CD4-positive, alpha-beta T cell treated with Interleukin-17A for 4 hours (primary cell): ENCODE measurements around the gene RGS3.

Source experiments
- DNase-seq: peaks from one replicate; pipeline ENCODE4 v3.0.0-alpha.2; 2020; ENCODE audit warnings: mixed read lengths

Gene RGS3

GRCh38 chr9:113574441-113575262 lies 111.1 kb downstream of the RGS3 start:
- DNase-seq: no peak

- no peak for DNase-seq
Measured at GRCh38 chr9:113577525-113578261, 114.2 kb downstream of the RGS3 start.

- DNase-seq: no peak
Measured at GRCh38 chr9:113578279-113578865, 114.8 kb downstream of the RGS3 start.

GRCh38 chr9:113578882-113579282 lies 115.4 kb downstream of the RGS3 start:
- DNase-seq: peak; percentile 86

DNA sequence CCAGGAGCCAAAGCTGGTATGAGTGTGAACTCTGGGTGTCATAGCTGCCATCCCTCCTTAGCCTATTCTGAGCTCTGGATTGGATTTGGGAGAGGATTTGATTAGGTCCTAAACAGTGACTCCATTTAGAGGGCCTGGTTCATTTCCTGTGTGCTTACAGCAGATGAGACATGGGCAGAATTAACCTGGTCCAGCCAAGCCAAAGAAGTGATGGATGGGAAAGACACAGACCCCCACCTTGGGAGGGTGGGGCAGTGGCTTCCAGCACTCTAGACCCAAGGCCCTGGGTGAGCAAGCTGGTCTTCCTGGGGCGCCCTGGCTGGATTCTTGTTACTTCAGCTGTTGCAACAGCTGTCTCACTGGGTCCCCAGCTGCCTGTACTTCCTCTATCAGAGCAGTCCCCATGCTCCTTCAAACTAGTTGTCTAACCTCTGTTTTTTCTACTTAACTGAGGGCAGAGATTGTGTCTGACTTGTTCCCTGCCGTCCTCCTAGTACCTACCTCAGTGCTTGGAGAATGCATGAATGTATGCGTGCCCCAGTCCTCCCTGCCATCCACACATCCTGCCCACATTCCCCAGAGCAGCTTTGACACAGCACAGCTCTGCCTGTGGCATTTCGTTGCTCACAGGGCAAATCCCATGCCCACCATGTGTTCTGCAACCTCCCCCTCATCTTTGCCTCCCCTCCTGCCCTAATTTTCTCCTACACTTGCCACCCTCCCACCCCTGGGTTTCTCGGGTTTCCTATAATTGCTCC lies 115.9 kb downstream of the RGS3 start:
- DNase-seq: peak; percentile 48

DNA sequence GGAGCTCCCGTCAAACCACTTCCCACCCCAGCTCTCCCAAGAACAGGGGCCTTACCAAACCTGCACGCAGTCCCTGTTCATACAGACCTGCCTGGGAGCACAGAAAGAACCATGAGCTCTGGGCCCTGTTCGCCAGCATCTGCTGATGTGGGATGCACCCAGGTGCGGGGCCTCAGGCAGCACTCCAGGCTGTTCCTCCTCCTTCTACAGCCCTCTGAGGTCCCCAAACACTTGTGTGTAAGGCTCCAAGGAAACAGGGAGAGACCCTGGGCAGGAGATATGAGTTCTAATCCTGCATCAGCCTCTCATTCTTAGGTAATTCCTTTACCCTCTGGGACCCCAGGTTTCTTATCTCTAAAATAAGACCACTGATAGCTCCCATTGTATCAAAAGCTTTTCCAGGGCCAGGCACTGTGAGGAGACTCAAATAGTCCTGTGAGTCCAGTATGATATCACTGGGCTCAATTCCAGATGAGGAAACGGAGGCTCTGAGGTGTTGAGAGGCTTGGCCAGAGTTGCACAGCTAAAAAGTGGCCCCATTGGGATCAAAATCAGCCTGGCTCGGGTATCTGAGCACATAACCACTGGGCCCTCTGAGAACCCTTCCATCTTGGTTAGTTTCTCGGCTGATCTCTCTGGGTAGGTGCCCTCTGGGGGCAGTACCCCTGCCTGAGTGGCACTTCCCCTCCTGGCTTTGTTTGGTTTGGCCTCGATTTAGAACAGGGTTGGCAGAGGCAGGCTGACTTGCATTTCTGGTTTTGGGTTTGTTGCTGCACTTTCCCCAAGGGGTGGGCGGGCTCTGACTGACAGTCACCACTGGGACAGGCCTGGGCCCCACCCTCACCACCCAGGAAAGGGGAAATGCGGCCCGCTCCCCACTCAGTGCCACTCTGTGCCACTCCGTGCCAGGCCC lies 116.8 kb downstream of the RGS3 start:
- peak; percentile 78 for DNase-seq

GRCh38 chr9:113580954-113581311 lies 117.4 kb downstream of the RGS3 start:
- DNase-seq: no peak

DNA sequence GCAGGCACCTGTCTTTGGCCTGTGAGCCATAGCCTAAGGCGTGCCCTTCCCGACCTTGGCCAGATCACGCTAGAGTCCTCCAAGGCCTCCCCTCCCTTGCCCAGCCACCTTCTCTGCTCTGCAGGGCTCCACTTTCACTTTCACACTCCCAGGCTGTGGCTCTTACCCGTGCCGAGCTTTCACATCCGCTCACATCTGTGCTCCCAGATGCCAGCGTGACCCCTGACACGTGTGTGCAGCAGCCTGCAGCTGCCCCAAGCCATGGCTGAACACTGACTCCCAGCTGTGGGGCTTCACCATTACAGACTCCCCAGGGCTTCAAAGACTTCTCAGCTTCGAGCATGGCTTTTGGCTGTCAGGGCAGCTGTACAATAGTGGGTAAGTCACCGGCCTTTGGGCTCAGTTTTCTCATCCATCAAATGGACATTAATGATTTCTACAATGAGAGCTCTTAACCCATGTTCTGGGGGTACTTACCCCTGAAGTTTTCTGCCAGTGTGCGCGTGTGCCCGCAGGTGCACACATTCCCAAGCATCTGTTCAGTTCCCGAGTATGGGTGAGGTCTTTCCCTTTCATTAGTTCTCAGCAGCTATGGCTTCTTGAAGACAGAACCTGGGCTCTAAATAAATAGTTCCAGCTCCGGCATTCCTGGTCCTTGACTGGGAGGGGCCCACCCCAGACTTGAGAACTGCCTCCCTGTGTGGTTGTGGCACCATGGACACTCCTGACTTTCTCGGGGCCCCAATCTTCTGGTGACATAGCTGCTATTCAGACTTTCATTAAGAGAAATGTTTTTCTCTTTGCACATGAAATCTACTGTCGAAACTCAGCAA lies 118.6 kb downstream of the RGS3 start:
- peak; percentile 83 for DNase-seq

GRCh38 chr9:113582698-113583200 lies 119.2 kb downstream of the RGS3 start:
- DNase-seq: no peak

- DNase-seq: no peak
Measured at GRCh38 chr9:113583511-113584427, 120.2 kb downstream of the RGS3 start.

DNA sequence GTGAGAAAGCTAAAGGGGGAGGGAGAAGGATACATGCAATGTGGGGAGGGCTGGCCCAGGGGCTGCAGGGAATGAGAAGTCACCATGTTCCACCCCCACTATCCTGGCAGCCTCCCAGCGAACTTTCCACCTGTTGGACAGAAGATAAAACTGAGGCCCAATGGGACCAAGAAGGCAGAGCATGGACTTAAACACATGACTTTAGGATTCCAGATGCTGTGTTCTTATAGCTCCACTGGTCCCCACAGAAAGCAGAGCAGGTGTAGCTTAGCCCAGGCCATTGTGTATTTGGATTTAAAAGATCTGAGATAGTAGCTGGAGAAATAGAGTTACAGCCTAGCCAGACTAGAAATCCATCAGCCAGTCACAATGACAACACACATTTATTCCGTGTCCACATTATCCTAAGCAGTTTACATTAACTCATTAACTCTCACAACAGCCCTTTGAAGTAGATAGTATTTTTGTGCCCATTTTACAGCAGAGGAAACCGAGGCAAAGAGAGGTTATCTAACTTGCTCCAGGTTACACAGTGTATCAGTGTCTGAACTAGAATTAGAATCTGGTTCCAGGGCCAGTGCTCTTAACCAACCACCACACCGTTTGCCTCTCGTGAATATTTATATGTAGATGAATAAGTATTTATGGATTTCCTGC lies 121.0 kb downstream of the RGS3 start:
- no peak for DNase-seq

- no peak for DNase-seq
Measured at GRCh38 chr9:113585085-113585442, 121.5 kb downstream of the RGS3 start.

DNA sequence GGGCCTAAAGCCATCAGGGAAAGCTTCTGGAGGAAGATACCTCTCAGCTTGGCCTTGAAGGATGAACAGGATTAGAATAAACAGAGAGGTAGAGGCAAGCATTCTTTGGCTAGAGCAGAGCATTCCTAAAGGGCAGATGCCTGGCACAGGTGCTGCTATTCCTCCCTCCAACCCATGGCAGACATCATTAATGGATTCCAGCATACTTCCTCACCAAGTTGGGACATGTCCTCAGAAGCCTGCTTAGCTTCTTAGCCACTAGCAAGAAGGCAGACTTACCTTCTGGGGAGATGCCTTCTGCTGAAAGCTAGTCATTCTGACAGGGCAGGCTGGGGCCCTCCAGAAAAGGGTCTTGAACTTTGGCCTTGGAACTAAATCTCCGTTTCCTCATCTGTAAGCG lies 122.0 kb downstream of the RGS3 start:
- no peak for DNase-seq

DNA sequence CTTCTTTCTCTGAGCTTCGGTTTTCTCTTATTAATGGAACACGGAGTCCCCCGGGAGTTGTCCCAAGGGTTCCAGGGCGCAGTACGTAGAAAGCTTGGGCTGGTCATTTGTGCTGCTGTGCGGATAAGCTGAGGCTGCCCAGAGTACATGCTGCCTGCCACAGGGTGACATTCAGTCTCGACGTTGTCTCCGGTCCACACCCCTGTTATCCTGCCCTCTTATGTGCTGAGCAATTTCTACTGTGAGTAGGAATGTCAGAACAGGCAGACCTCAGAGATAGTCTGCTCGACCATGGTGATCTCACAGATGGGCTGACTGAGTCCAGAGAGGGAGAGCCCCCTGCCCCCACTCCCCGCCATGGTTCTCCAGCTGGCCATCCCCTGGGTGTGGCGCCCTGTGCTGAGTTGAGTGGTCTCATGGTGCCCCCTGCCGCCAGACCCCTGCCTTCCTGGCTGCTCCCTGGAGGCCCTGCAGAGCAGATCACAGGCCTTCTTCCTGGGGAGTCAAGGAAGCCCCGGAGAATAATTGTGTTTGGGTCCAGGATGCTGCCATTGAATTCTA lies 124.0 kb downstream of the RGS3 start:
- DNase-seq: peak; percentile 52

- DNase-seq: no peak
Measured at GRCh38 chr9:113588242-113588810, 124.8 kb downstream of the RGS3 start.

DNA sequence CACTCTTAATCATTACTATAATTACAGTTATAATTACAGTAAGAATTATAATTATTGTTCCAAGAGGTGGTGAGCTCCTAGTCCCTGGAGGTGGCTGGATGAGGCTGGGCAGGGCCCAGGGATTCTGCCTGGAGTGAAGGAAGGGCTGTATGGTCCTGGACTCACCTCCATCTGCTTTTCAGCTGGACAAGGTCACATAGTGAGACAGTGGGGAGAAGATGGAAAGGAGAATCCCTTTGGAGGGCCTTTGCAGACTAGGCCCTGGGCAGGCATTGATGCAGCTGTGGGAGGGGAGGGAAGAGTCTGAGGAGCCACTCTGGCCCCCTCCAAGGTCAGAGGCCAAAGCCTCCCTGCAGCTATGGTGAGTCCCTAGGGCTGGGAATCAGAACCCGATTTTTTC lies 125.4 kb downstream of the RGS3 start:
- DNase-seq: no peak

DNA sequence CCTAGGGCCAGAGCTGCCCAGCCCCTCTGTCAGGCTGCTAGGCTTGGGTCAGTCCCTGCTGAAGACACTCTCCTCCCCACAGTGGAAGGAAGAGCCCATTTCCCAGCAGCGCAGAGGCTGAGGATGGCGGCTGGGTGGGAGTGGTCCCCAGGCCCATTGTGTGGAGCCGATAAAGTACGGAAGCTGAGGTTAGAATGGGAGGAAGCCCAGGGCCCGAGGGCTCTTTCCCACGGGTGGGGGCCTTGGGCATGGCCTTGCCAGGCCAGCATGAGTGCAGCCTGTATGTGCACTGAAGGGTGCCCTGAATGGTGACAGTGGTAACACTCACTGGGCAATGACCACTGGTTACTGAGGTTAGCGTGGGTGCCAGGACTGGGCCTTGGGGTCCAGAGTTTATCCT lies 125.9 kb downstream of the RGS3 start:
- DNase-seq: no peak

DNA sequence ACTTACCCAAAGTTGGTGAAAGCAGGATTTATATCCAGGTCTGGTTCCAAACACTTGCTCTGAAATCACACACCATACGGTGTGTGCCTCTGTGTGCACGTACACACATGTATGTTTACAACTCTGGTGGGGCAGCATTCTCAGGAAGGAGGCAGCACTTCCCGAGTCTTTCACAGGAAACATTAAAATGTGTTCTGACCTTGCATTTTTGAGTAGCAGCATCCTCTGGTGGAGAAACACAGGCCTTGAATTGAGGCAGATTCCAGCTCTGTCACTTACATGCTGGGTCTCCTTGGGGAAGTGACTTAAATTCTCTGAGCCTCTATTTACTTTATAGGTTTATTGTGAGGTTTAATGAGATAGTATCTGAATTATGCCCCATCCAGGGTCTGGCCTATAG lies 126.4 kb downstream of the RGS3 start:
- peak; percentile 38 for DNase-seq

GRCh38 chr9:113590389-113590788 lies 126.9 kb downstream of the RGS3 start:
- no peak for DNase-seq
